NK-92 (cell line): ENCODE data around the gene MAP3K7CL.

Source experiments
- DNase-seq: peaks from one replicate; lab custom pipeline; 2025; ENCODE audit not compliant: unreplicated experiment; lab: John Stamatoyannopoulos, UW

MAP3K7CL gene

DNA sequence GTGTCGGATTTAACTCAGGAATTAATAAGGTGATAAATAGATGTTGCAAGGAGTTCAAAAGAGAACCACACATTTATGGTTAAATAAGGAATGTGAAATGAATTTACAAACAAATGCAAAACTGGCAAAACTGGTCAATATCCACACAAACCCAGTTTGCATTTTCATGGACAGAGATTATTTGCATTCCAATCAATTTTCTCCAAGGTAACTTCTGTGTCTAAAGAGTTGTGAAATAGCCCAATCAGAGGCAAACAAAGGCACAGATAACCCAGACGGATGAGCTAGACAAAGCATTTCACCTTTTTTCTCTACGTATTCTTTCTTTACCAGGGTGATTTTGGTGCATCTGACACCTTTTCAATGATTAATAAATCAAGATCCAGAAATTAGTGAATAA is 63.9 kb downstream of the MAP3K7CL start:
- DNase-seq = no peak

DNA sequence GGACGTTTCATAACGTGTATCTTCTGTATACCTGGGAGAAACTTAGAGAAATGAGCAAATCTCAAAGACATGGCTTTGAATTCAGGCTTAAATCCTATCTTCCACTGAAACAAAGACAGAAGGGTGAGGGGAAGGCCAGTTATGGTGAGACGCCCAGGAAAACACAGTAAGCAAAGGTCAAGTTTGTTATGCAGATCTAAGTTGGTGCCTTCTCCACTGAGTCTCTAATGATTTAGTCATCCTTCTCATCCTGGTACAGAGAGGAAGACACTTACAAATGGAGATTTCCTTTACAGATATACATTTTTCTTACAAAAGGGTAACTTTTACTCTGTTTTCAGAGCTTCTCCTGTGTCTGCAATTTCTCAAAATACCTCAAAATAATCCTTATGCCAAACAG is 64.4 kb downstream of the MAP3K7CL start:
- no peak for DNase-seq

DNA sequence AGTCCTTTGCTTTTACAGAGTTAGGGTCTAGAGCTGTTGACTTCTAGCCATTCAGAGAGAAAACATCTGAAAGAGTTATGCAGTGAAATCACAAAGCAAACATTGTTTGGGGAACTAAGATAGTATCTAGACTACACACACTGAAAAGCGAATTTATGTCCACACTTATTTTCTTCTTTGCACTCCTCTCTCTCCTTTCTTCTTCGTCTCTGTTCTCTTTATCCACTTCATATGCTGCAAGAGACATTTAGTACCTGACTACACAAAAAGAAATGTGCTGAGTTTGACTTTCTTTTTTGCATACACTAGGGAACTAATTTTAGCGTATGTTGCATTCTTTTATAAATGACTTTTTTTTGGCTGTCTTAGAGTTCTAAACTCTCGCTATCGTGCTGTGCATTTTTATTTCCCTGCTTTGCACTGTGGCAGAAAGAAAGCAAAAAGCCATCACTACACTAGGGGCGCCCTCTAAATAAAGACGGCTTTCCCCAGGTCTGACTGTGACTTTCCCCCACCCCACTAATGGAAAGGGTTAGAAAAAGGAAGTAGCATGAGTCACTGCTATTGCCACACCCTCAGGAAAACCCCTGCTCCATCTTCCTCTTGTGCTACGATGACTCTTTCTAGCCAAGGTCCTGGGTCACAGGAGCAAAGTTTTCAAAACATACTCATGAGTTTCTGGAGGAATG is 65.7 kb downstream of the MAP3K7CL start:
- DNase-seq = no peak

GRCh38 chr21:29196670-29197191 is 66.3 kb downstream of the MAP3K7CL start:
- DNase-seq = no peak

GRCh38 chr21:29201186-29201585 is 70.7 kb downstream of the MAP3K7CL start:
- DNase-seq = no peak

GRCh38 chr21:29205009-29205408 is 74.6 kb downstream of the MAP3K7CL start:
- DNase-seq = no peak

- DNase-seq = no peak
These were observed 75.5 kb downstream of the MAP3K7CL start for GRCh38 chr21:29205988-29206387.

DNA sequence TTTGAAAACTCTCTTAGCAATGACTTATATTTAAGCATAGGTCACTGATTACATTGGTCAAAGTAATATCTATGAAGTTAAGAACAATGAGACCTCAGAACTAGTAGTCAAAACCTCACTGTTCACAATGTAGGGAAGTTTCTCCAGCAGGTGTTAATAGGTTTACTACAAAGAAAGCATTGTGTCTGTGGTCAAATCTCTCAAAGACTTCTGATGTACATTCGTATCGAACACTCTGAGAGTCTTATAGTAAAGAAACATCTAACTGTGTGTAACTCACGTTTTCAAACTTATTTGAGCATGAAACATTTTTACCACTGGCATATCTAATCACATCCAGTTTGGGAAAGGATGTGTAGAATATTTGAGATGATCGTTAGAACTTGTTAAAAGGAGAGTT is 76.0 kb downstream of the MAP3K7CL start:
- no peak for DNase-seq

DNA sequence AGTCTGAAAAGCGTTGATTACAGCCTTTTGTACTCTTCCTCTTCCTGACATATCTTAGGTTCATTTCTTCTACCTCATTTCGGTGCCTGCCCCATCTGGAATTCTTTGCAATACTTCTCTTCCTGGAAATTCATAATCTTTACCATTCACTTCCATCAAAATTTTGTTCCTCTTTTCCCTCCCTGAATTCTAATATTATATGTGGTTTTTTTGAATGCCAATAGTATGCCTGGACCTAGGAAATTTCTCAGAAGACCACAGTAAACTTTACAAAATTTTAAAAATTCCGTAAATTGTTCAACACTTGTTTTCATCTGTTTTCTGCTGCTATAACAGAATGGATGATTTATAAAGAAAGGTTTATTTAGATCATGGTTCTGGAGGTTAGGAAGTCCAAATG is 76.8 kb downstream of the MAP3K7CL start:
- no peak for DNase-seq

GRCh38 chr21:29208044-29208681 is 77.7 kb downstream of the MAP3K7CL start:
- no peak for DNase-seq

DNA sequence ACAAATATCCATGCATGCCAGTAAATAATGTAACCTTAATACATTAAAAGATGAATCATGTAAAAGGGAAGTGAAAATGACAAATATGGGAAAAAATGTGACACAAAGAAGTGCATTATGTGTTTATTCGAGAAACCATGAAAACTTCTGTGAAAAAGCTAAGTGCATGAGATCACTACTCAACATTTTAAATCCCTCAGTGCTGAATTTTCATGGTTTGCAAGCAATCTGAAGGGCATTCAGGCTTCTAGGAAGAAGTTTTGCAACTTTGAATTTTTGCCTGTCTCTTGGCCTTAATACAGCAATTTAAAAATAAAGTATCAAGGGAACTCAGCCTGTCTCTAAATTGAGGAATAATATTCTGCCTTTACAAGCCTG is 78.2 kb downstream of the MAP3K7CL start:
- DNase-seq = no peak

DNA sequence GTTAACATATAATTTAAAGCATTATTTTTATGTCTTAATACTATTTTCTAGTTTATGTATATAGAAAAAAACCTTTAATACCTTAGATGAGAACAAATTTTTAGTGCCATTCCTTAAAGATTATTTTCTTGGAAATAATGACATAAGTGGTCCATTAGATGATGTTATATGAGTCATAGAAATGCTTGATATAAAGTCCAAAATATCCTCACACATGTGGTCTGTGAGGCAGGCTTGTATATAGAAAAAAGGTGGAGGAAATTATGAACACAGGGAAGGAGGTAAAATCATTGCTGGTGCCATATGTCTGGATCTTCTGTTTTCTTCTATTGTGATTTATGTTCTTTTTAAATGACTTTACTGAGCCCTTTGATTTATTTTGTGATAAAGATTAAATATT is 79.3 kb downstream of the MAP3K7CL start:
- DNase-seq = no peak

DNA sequence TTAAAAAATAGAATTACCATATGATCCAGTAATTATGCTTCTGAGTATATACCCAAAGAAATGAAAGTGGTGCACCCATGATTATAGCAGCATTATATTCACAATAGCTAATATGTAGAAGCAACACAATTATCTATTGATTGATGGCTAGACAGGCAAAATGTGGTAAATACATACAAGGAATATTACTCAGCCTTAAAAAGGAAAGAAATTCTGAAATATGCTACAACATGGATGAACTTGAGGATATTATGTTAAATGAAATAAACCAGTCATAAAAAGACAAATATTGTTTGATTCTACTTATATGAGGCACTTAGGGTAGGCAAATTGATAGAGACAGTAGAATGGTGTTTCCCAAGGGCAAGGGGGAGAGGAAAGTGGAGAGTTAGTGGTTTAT is 80.8 kb downstream of the MAP3K7CL start:
- no peak for DNase-seq

DNA sequence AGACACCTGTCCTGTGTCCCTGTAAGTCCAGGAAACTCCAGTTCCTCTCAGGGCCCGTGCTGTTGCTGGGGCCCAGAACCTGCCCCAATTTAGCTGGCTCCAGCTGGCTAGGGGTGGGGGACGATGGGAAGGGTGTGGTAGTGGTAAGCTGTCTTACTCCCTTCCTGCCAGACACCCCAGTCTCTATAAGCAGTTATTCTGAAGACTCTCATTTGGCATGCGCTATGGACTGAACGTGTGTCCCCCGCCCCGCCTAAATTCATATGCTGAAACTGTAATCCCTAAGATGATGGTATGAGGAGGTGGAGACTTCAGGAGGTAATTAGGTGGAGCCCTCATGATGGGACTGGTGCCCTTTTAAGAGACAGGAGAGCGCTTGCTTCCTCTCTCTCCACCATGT is 82.0 kb downstream of the MAP3K7CL start:
- DNase-seq = no peak

- DNase-seq = no peak
These were observed 83.3 kb downstream of the MAP3K7CL start for GRCh38 chr21:29213513-29214385.

DNA sequence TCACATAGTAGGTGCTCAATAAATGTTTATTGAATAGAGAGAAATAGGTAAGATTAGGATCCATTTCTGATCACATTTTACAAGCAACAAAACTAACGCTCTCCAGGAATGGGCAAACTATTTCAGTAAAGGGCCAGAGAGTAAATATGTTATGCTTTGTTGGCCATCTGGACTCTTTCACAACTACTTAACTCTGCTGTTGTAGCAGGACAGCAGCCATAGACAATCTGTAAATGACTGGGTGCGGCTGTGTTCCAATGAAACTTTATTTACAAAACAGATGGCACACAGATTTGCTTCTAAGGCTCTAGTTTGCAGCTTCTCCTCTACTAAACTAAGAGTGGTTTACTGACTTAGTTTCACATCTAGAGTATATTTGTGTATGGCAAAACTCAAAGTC is 85.3 kb downstream of the MAP3K7CL start:
- DNase-seq = no peak

DNA sequence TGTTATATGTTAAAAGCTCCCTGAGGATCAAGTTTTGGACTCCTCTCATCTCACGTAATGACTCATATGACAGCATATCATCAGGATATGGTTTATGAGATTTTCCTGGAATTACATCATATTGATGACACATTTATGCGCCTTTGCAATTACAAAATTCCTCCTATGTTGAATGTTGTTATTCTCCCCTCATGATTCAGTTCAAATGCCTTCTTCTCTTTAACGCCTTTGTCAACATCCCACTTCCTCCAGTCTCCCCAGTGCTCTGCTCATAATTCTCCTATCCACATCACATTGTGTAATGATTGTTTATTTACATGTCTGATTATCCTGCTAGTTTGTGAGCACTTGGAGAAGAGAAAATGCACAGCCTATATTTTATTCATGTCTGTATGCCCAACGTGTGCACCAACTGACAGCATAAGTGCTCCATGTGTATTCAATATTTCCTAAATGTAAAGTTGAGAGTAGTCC is 87.4 kb downstream of the MAP3K7CL start:
- DNase-seq = no peak

- no peak for DNase-seq
These were observed 88.3 kb downstream of the MAP3K7CL start for GRCh38 chr21:29218749-29219148.

DNA sequence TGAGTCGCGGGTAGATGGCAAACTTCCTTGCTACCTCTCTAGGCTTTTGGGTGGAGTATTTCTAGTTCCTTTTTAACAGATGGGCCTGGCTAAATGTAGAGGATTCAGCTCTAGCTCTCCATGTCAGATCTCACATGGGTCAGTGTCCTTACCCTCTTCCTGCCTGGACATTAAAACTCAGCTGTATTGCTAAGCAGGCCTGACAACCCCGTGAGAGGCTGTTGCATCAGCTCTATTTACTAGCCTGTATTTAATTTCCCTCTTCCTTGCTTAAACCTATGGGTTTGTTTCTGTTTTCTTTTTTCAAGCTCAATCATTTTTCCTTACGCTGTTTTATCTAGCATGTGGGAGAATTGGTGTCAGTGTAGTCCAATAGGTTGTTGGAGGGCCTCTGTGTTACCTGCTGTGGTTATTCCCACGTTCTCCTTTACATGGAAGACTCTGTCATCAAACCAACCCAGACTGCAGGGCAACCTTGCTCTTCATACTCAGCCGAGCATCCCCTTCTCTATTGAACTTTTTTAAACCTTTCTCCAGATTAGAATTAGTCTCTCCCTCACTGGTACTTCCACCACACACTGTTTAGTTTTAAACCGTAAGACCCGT is 88.8 kb downstream of the MAP3K7CL start:
- DNase-seq = no peak

- no peak for DNase-seq
These were observed 90.9 kb downstream of the MAP3K7CL start for GRCh38 chr21:29221253-29221744.

DNA sequence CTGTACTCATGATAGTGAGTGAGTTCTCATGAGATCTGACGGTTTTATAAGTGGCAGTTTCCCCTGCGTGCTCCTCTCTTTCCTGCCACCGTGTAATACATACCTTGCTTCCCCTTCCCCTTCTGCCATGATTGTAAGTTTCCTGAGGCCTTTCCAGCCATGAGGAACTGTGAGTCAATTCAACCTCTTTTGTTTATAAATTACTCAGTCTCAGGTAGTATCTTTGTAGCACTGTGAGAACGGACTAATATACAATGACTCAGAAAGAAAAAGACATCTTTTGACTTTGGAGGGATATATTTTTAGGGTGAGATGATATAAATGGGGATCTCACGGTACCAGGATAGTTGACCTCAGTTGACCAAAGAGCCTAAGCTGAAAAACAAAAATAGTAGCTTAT is 93.6 kb downstream of the MAP3K7CL start:
- DNase-seq = no peak
